Neural cell (in vitro differentiated cells): Measurements from ENCODE around the gene MID1. TPM values are rescaled to one million over a fixed set of nuclear protein-coding genes. Genes with fewer than 3 reads are reported as not detected.

Experiments used
- H2AFZ ChIP-seq: fragments of 200-600, 300-800 bp; sonication (generic), shearing (Covaris generic); 2 replicates; pipeline ENCODE4 v1.6.0; 2014; ENCODE audit warnings: low read depth, mild to moderate bottlenecking, antibody characterized with exemption, low read length, moderate library complexity
- H3F3A ChIP-seq: fragments of 200-600 bp; shearing (Covaris generic); 2 replicates; pipeline ENCODE4 v1.6.1; 2016; ENCODE audit warnings: mild to moderate bottlenecking, moderate library complexity, mixed read lengths, antibody characterized with exemption, low read length; ENCODE audit not compliant: insufficient read depth, poor library complexity, severe bottlenecking
- H3K27ac ChIP-seq: fragments of 200-600, 300-800 bp; sonication (generic), shearing (Covaris generic); 2 replicates; pipeline ENCODE4 v1.5.1; 2014; ENCODE audit warnings: mild to moderate bottlenecking, low read length, moderate library complexity
- H3K27me3 ChIP-seq: fragments of 300-800, 200-600 bp; sonication (generic), shearing (Covaris generic); 2 replicates; pipeline ENCODE4 v1.6.0; 2014; ENCODE audit warnings: mild to moderate bottlenecking, low read depth, low read length, moderate library complexity; ENCODE audit not compliant: insufficient read depth
- H3K36me3 ChIP-seq: fragments of 300-800, 200-600 bp; sonication (generic), shearing (Covaris generic); 2 replicates; pipeline ENCODE4 v1.5.1; 2014; ENCODE audit warnings: mild to moderate bottlenecking, antibody characterized with exemption, low read length, moderate library complexity; ENCODE audit not compliant: insufficient read depth
- H3K4me2 ChIP-seq: fragments of 300-800, 200-600 bp; sonication (generic), shearing (Covaris generic); 2 replicates; pipeline ENCODE4 v1.6.0; 2014; ENCODE audit warnings: mild to moderate bottlenecking, low read length
- H3K4me3 ChIP-seq: fragments of 300-800, 200-600 bp; sonication (generic), shearing (Covaris generic); 2 replicates; pipeline ENCODE4 v1.5.1; 2014; ENCODE audit warnings: mild to moderate bottlenecking, low read length, moderate library complexity
- H3K79me2 ChIP-seq: fragments of 200-600 bp; shearing (Covaris generic); replicated peaks from 2 replicates; pipeline ENCODE4 v1.6.0; 2014; ENCODE audit warnings: mild to moderate bottlenecking, low read length, moderate library complexity; ENCODE audit not compliant: insufficient read depth
- H3K9ac ChIP-seq: fragments of 300-800, 200-600 bp; sonication (generic), shearing (Covaris generic); 2 replicates; pipeline ENCODE4 v1.6.1; 2016; ENCODE audit warnings: mild to moderate bottlenecking, low read length, mixed read lengths
- H3K9me2 ChIP-seq: fragments of 200-600 bp; shearing (Covaris generic); 2 replicates; pipeline ENCODE4 v1.6.1; 2016; ENCODE audit warnings: mild to moderate bottlenecking, low read length, mixed read lengths; ENCODE audit not compliant: insufficient read depth
- H3K9me3 ChIP-seq: fragments of 200-600, 300-800 bp; sonication (generic), shearing (Covaris generic); 2 replicates; pipeline ENCODE4 v1.6.1; 2016; ENCODE audit warnings: mild to moderate bottlenecking, mixed run types, low read length, moderate library complexity, mixed read lengths
- H4K20me1 ChIP-seq: fragments of 200-600 bp; shearing (Covaris generic); 2 replicates; pipeline ENCODE4 v1.6.1; 2016; ENCODE audit warnings: mild to moderate bottlenecking, mixed run types; ENCODE audit not compliant: insufficient read depth
- CTCF ChIP-seq: fragments of 450-650 bp; IDR thresholded peaks from 2 replicates; pipeline ENCODE4 v1.5.1; 2014; ENCODE audit warnings: antibody characterized with exemption, mild to moderate bottlenecking, moderate library complexity; ENCODE audit not compliant: poor library complexity, severe bottlenecking
- EP300 ChIP-seq: fragments of 450-650 bp; conservative IDR thresholded peaks from 2 replicates; pipeline ENCODE4 v1.6.1; 2014; ENCODE audit warnings: antibody characterized with exemption, mild to moderate bottlenecking, moderate library complexity; ENCODE audit not compliant: poor library complexity, severe bottlenecking
- EZH2 ChIP-seq: fragments of 200-600, 300-800 bp; shearing (Covaris generic), sonication (generic); IDR thresholded peaks from 2 replicates; pipeline ENCODE4 v1.6.1; 2014; ENCODE audit warnings: antibody characterized with exemption, low read length, borderline replicate concordance, mild to moderate bottlenecking; ENCODE audit not compliant: insufficient read depth, poor library complexity, severe bottlenecking
- MXI1 ChIP-seq: fragments of 450-650 bp; conservative IDR thresholded peaks from 2 replicates; pipeline ENCODE4 v1.6.1; 2014; ENCODE audit warnings: antibody characterized with exemption, mild to moderate bottlenecking; ENCODE audit not compliant: poor library complexity, severe bottlenecking
- POLR2AphosphoS5 ChIP-seq: IDR thresholded peaks from 2 replicates; pipeline ENCODE4 v1.6.1; 2012
- RAD21 ChIP-seq: fragments of 450-650 bp; conservative IDR thresholded peaks from 2 replicates; pipeline ENCODE4 v1.6.1; 2014; ENCODE audit warnings: antibody characterized with exemption, mild to moderate bottlenecking, moderate library complexity
- SMC3 ChIP-seq: fragments of 450-650 bp; conservative IDR thresholded peaks from 2 replicates; pipeline ENCODE4 v1.6.1; 2014; ENCODE audit warnings: antibody characterized with exemption, mild to moderate bottlenecking, moderate library complexity; ENCODE audit not compliant: poor library complexity
- TAF1 ChIP-seq: IDR thresholded peaks from 2 replicates; pipeline ENCODE4 v1.6.1; 2012; ENCODE audit warnings: low read depth
- polyA plus RNA-seq: library from polyadenylated mRNA; depleted of rRNA; stranded (reverse); fragments of >200 nt; gene quantifications from 2 replicates; pipeline ENCODE4 v1.2.3, GENCODE V29; 2014
- TF ChIP-seq, protein P1 (sequence below): IDR thresholded peaks from 2 replicates; pipeline ENCODE4 v1.6.1; 2012; ENCODE audit warnings: borderline replicate concordance

The MID1 gene
- polyA plus RNA-seq, 1 donor from 2014 or later: 16.6 TPM

DNA sequence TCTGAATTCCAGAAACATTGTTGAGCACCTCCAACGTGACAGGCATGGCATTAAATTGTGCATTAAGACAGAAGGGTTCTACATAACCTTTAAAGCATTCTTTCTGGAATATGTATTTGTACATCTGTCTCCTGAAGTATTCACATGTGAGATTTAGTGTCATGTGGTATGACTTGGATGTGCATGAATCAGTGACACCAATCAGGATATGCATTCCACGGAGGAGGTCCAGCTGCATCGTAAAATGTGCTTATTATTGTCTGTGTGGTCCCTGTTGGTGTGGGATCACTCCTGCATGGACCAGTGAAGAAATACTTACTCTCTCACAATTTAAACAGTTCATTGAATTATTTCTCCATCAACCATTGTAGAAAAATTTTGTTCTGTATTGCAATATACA lies 149.0 kb downstream of the MID1 start:
- no peak overlapping the region for H3K9ac ChIP-seq
- H3F3A ChIP-seq: no peaks in the 10 kb centered on the region
- TF ChIP-seq RAD21: no peak
- TF ChIP-seq CTCF: no peak
- TF ChIP-seq, protein P1, sequence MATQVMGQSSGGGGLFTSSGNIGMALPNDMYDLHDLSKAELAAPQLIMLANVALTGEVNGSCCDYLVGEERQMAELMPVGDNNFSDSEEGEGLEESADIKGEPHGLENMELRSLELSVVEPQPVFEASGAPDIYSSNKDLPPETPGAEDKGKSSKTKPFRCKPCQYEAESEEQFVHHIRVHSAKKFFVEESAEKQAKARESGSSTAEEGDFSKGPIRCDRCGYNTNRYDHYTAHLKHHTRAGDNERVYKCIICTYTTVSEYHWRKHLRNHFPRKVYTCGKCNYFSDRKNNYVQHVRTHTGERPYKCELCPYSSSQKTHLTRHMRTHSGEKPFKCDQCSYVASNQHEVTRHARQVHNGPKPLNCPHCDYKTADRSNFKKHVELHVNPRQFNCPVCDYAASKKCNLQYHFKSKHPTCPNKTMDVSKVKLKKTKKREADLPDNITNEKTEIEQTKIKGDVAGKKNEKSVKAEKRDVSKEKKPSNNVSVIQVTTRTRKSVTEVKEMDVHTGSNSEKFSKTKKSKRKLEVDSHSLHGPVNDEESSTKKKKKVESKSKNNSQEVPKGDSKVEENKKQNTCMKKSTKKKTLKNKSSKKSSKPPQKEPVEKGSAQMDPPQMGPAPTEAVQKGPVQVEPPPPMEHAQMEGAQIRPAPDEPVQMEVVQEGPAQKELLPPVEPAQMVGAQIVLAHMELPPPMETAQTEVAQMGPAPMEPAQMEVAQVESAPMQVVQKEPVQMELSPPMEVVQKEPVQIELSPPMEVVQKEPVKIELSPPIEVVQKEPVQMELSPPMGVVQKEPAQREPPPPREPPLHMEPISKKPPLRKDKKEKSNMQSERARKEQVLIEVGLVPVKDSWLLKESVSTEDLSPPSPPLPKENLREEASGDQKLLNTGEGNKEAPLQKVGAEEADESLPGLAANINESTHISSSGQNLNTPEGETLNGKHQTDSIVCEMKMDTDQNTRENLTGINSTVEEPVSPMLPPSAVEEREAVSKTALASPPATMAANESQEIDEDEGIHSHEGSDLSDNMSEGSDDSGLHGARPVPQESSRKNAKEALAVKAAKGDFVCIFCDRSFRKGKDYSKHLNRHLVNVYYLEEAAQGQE: no peak
- TF ChIP-seq POLR2AphosphoS5: no peak
- TF ChIP-seq TAF1: no peak
- no peak for TF ChIP-seq MXI1
- TF ChIP-seq SMC3: no peak
- TF ChIP-seq EZH2: no peak
- no peak for TF ChIP-seq EP300

DNA sequence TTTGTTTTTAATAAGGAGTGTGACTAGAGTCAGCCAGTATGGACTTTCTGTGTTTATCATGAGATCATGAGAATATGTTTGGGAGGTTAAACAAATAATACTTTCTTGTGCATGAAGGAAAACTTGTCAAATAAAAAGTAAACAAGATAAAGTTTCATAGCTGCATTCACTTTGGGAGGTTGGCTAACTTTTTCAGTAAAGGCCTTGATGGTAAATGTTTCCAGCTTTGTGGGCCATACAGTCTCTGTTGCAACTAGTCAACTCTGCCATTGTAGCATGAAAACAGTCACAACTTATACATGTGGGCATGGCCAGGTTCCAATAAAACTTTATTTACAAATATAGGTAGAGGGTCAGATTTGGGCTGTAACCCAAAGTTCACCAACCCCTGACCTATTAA lies 150.4 kb downstream of the MID1 start:
- TF ChIP-seq RAD21: no peak
- no peak for TF ChIP-seq POLR2AphosphoS5
- no peak for TF ChIP-seq MXI1
- no peak for TF ChIP-seq EZH2
- no peak for TF ChIP-seq CTCF
- TF ChIP-seq TAF1: no peak
- TF ChIP-seq, protein P1: no peak
- no peak for TF ChIP-seq SMC3
- no peak for TF ChIP-seq EP300
- Histone ChIP-seq H3K79me2 (no peaks in the 10 kb centered on the region), H3K27ac (no peak overlapping the region), H3K4me3 (no peak overlapping the region), H3K4me2 (no peak overlapping the region), H4K20me1 (no peaks in the 10 kb centered on the region), H3F3A (no peaks in the 10 kb centered on the region), H2AFZ (no peak overlapping the region), H3K36me3 (no peaks in the 10 kb centered on the region), H3K27me3 (no peaks in the 10 kb centered on the region), H3K9me2 (no peaks in the 10 kb centered on the region), H3K9ac (no peak overlapping the region), H3K9me3 (no peaks in the 10 kb centered on the region)

More for the DNA sequence above, 149.0 kb downstream of the MID1 start:
- no peaks in the 10 kb centered on the region for H3K36me3 ChIP-seq
- no peak overlapping the region for H3K4me2 ChIP-seq
- no peaks in the 10 kb centered on the region for H3K9me3 ChIP-seq
- no peak overlapping the region for H2AFZ ChIP-seq
- no peaks in the 10 kb centered on the region for H3K9me2 ChIP-seq
- no peaks in the 10 kb centered on the region for H4K20me1 ChIP-seq
- no peaks in the 10 kb centered on the region for H3K79me2 ChIP-seq
- no peak overlapping the region for H3K4me3 ChIP-seq
- no peak overlapping the region for H3K27ac ChIP-seq
- H3K27me3 ChIP-seq: no peaks in the 10 kb centered on the region
